T-cell (primary cell): ENCODE measurements around the gene SMIM7. TPM values are rescaled to one million over a fixed set of nuclear protein-coding genes. Genes with fewer than 3 reads are reported as not detected.

ENCODE experiments used
- ATAC-seq, 4 experiments: fragments of 200-7000 bp in 3 of 4; fragments of 150-1000 bp in 1 of 4; cut with Tn5 transposase; replicated peaks in 1 of 4; 1 replicate in 3 of 4; 2 replicates in 1 of 4; pipeline ENCODE4 v1.10.0; 2021; ENCODE audit warnings: moderate library complexity in 3 of 4, mild to moderate bottlenecking in 2 of 4, moderate number of reproducible peaks in 1 of 4
- CTCF ChIA-PET, 2 donors: fragments of 300-600 bp; sonication (Branson Sonifier 250); formaldehyde crosslinking; loops; one replicate each; lab custom pipeline; 2022; ENCODE audit warnings: antibody characterized with exemption in 2 of 2; lab: Charles Lee
- POLR2A ChIA-PET, 2 donors: fragments of 300-600 bp; sonication (Branson Sonifier 250); formaldehyde crosslinking; loops; one replicate each; lab custom pipeline; 2022; ENCODE audit warnings: antibody characterized with exemption in 2 of 2; lab: Charles Lee
- DNase-seq, 35 experiments: peaks; one replicate each; pipeline versions ENCODE4 v3.0.0 to v3.0.0-alpha.2; 2013 to 2023
- H3K27ac ChIP-seq: one replicate; pipeline ENCODE4 v1.5.1; 2013; ENCODE audit warnings: low read length
- H3K27me3 ChIP-seq, 2 experiments: replicated peaks in 1 of 2; 1 replicate in 1 of 2; 2 replicates in 1 of 2; pipeline versions ENCODE4 v1.6.1 to v1.7.0; 2013; ENCODE audit warnings: low read length in 1 of 2, mixed read lengths in 1 of 2; ENCODE audit not compliant: control insufficient read depth in 2 of 2, insufficient read depth in 2 of 2; ENCODE audit errors: extremely low read depth in 1 of 2
- H3K36me3 ChIP-seq, 2 donors: 1 replicate in 1 of 2; 2 replicates in 1 of 2; pipeline versions ENCODE4 v1.6.1 to v1.7.0; 2013; ENCODE audit warnings: low read length in 1 of 2; ENCODE audit not compliant: control insufficient read depth in 2 of 2, insufficient read depth in 1 of 2; ENCODE audit errors: extremely low read depth in 1 of 2
- H3K4me1 ChIP-seq, 2 experiments: 1 replicate in 1 of 2; 2 replicates in 1 of 2; pipeline versions ENCODE4 v1.6.1 to v1.7.0; 2013; ENCODE audit warnings: low read length in 2 of 2, mixed read lengths in 1 of 2; ENCODE audit not compliant: insufficient read depth in 2 of 2, control insufficient read depth in 1 of 2; ENCODE audit errors: extremely low read depth in 1 of 2
- H3K4me3 ChIP-seq, 2 donors: 1 replicate in 1 of 2; 2 replicates in 1 of 2; pipeline versions ENCODE4 v1.5.1 to v1.7.0; 2013; ENCODE audit warnings: mild to moderate bottlenecking in 2 of 2, low read length in 1 of 2, moderate library complexity in 1 of 2; ENCODE audit not compliant: control insufficient read depth in 1 of 2; ENCODE audit errors: extremely low read depth in 1 of 2
- H3K9me3 ChIP-seq: 2 replicates; pipeline ENCODE4 v1.7.0; 2013
- H3K27ac Mint-ChIP-seq, 2 donors: one replicate each; pipeline ENCODE4 v1.8.0; 2020 to 2021; ENCODE audit warnings: mild to moderate bottlenecking in 2 of 2, mixed read lengths in 2 of 2
- H3K27me3 Mint-ChIP-seq, 2 donors: one replicate each; pipeline ENCODE4 v1.8.0; 2021 to 2022; ENCODE audit warnings: mixed read lengths in 2 of 2
- H3K36me3 Mint-ChIP-seq: one replicate; pipeline ENCODE4 v1.8.0; 2021; ENCODE audit warnings: mixed read lengths
- H3K4me1 Mint-ChIP-seq, 3 donors: one replicate each; pipeline ENCODE4 v1.8.0; 2020 to 2022; ENCODE audit warnings: mixed read lengths in 3 of 3, mild to moderate bottlenecking in 1 of 3
- H3K4me3 Mint-ChIP-seq, 3 donors: one replicate each; pipeline ENCODE4 v1.8.0; 2020 to 2022; ENCODE audit warnings: mild to moderate bottlenecking in 3 of 3, mixed read lengths in 3 of 3, moderate library complexity in 3 of 3
- H3K9me3 Mint-ChIP-seq, 3 donors: one replicate each; pipeline ENCODE4 v1.8.0; 2020 to 2022; ENCODE audit warnings: mixed read lengths in 3 of 3
- WGBS: methylation state at CpG from one replicate; pipeline ENCODE4 v1.1.5; 2013; ENCODE audit warnings: missing lambda C conversion rate; ENCODE audit not compliant: insufficient coverage; 5-methylcytosine and 5-hydroxymethylcytosine counted together
- total RNA-seq, 35 experiments: library from RNA in 6 of 35; stranded (reverse) in 6 of 35; fragments of 120-200 nt in 1 of 35; gene quantifications; one replicate each; pipeline versions ENCODE4 v1.2.1 to v1.2.4 and lab custom pipeline; 2013 to 2026

Gene SMIM7
- total RNA-seq, 5 donors from 2014 or later (not counting 1 experiment from before 2014, with no cell fraction given): 56.7 to 77.6 (median 73.1) TPM

GRCh38 chr19:16619457-16619856, 40.5 kb downstream of the SMIM7 start:
- Histone ChIP-seq H3K27ac (no peak overlapping the region), H3K9me3 (no peaks in the 10 kb centered on the region), H3K4me3 (no peak overlapping the region), H3K36me3 (peaks cover 4 to 14% of the 10 kb centered on the region in 2 donors), H3K27me3 (no peaks in the 10 kb centered on the region), H3K4me1 (peaks cover 12 to 64% of the 10 kb centered on the region in 2 experiments)
- H3K4me3 Mint-ChIP-seq: no peak overlapping the region
- POLR2A ChIA-PET: interaction anchor here in 1 of 2 donors (1.1 kb wide), 1 partner anchor 53 kb away, joined by 3 read pairs; no protein-coding TSS in a partner anchor
- DNase-seq: no peak
- H3K36me3 Mint-ChIP-seq: no peaks in the 10 kb centered on the region
- 75% methylated on average over 3 of the region's 7 CpGs for WGBS
- no peak for ATAC-seq
- no peak overlapping the region for H3K27ac Mint-ChIP-seq
- CTCF ChIA-PET: no interaction called here
- H3K4me1 Mint-ChIP-seq: peaks cover 87 to 94% (median 91%) of the 10 kb centered on the region in 3 donors
- no peaks in the 10 kb centered on the region for H3K27me3 Mint-ChIP-seq
- no peaks in the 10 kb centered on the region for H3K9me3 Mint-ChIP-seq

DNA sequence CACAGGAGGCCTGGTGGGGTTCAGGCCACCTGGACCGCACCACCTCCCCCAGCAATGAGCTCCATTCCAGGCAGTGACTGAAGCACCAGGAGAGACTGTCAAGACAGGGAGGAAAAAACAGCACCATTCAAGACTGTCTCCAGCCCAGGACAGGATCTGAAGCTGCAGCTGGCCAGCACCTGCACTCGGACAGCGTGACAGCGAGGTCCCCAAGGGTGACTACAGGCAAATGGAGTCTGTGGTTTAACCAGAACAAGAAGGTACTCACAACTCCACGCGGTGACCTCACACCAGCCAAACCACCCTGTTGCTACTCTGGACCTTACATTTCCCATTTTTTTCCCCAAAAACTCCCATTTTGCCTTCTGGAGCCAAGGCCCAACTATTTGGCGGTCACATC, 41.7 kb downstream of the SMIM7 start:
- DNase-seq (no peak), ATAC-seq (no peak)
- Histone ChIP-seq H3K36me3 (peaks cover 0 to 2% of the 10 kb centered on the region in 2 donors), H3K27ac (no peak overlapping the region), H3K27me3 (no peaks in the 10 kb centered on the region), H3K4me1 (peaks cover 12 to 64% of the 10 kb centered on the region in 2 experiments), H3K9me3 (no peaks in the 10 kb centered on the region), H3K4me3 (no peak overlapping the region)
- H3K27ac Mint-ChIP-seq: no peak overlapping the region
- WGBS: 95% methylated on average over 7 of the region's 7 CpGs
- CTCF ChIA-PET: interaction anchor here in 1 of 2 donors (1.6 kb wide), 1 partner anchor 34 kb away, joined by 3 read pairs; no protein-coding TSS in a partner anchor
- H3K4me3 Mint-ChIP-seq: no peak overlapping the region
- H3K27me3 Mint-ChIP-seq: no peaks in the 10 kb centered on the region
- H3K9me3 Mint-ChIP-seq: no peaks in the 10 kb centered on the region
- peaks cover 77 to 94% (median 92%) of the 10 kb centered on the region in 3 donors for H3K4me1 Mint-ChIP-seq
- H3K36me3 Mint-ChIP-seq: no peaks in the 10 kb centered on the region
- POLR2A ChIA-PET: interaction anchor here in 1 of 2 donors (0.7 kb wide), 1 partner anchor 13 kb away, joined by 3 read pairs; no protein-coding TSS in a partner anchor

- no peak overlapping the region for H3K4me3 Mint-ChIP-seq
- Histone ChIP-seq H3K27me3 (no peaks in the 10 kb centered on the region), H3K4me3 (no peak overlapping the region), H3K36me3 (no peaks in the 10 kb centered on the region), H3K27ac (no peak overlapping the region), H3K9me3 (no peaks in the 10 kb centered on the region), H3K4me1 (peaks cover 12 to 60% of the 10 kb centered on the region in 2 experiments)
- H3K36me3 Mint-ChIP-seq: no peaks in the 10 kb centered on the region
- H3K27me3 Mint-ChIP-seq: no peaks in the 10 kb centered on the region
- peak in 2 of 4 experiments; percentile 16 to 19 for ATAC-seq
- DNase-seq: no peak
- peaks cover 70 to 95% (median 90%) of the 10 kb centered on the region in 3 donors for H3K4me1 Mint-ChIP-seq
- 75% methylated on average over 1 of the region's 1 CpG for WGBS
- H3K27ac Mint-ChIP-seq: peak overlapping the region; percentile 4 to 11
- ChIA-PET POLR2A (interaction anchor here in 1 of 2 donors (0.6 kb wide), 1 partner anchor 53 kb away, joined by 3 read pairs; no protein-coding TSS in a partner anchor), CTCF (interaction anchor here in 1 of 2 donors (0.7 kb wide), 1 partner anchor 19 kb away, joined by 3 read pairs; no protein-coding TSS in a partner anchor)
- no peaks in the 10 kb centered on the region for H3K9me3 Mint-ChIP-seq
These were observed 44.1 kb downstream of the SMIM7 start for GRCh38 chr19:16615808-16616207.

DNA sequence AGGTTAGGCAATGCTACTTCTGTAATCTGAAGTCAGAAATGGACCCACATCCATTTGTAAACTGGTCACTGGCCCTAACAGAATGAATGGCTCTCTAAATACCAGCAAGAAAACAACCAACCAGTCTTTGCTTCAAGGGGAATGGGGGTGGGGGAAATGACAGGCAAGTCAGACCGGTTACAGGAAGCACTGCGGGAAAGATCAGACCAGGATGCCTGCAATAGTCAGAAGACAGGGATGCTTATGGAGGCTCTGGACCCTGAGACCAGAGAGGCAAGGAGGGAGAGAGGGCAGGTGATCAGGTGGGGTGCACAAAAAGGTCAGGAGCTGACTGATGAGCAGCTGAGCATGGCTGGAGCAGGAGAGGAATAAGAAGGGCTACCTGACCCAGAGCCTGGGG, 45.0 kb downstream of the SMIM7 start:
- Histone ChIP-seq H3K9me3 (no peaks in the 10 kb centered on the region), H3K27me3 (no peaks in the 10 kb centered on the region), H3K36me3 (no peaks in the 10 kb centered on the region), H3K4me3 (peak overlapping the region in 1 of 2 donors; percentile 19), H3K27ac (no peak overlapping the region), H3K4me1 (peaks cover 12 to 60% of the 10 kb centered on the region in 2 experiments)
- peak overlapping the region; percentile 4 to 53 for H3K27ac Mint-ChIP-seq
- H3K4me1 Mint-ChIP-seq: peaks cover 69 to 92% (median 88%) of the 10 kb centered on the region in 3 donors
- no peaks in the 10 kb centered on the region for H3K9me3 Mint-ChIP-seq
- 30% methylated on average over 2 of the region's 2 CpGs for WGBS
- peak in 1 of 4 experiments; percentile 15 for ATAC-seq
- no peaks in the 10 kb centered on the region for H3K27me3 Mint-ChIP-seq
- CTCF ChIA-PET: interaction anchor here in 1 of 2 donors (0.6 kb wide), 1 partner anchor 1749 kb away, joined by 4 read pairs; no protein-coding TSS in a partner anchor
- H3K4me3 Mint-ChIP-seq: peak overlapping the region in 1 of 3 donors; percentile 62
- no peak for DNase-seq
- POLR2A ChIA-PET: interaction anchor here in 1 of 2 donors (0.7 kb wide), 1 partner anchor 1638 kb away, joined by 3 read pairs; no protein-coding TSS in a partner anchor
- H3K36me3 Mint-ChIP-seq: no peaks in the 10 kb centered on the region

DNA sequence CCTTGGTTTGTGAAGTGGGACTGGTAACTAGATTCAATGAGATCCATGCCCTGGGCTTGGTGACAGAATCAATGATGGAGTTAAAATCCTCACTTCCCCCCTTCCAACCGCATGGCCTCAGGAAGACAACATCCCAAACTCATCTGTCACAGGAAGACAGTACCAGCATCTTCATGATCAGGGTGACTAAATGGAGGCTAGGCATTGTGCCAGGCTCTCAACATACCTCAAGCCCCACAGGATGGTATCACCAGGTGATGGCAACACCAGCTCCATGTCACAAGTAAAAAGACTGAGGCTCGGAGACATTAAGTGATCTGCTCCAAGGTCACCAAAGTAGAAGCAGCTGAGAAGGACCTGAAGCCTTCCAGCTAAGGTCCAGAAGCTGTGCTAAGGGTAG, 46.1 kb downstream of the SMIM7 start:
- ChIA-PET POLR2A (no interaction called here), CTCF (no interaction called here)
- Mint-ChIP-seq H3K27me3 (no peaks in the 10 kb centered on the region), H3K9me3 (no peaks in the 10 kb centered on the region), H3K4me3 (no peak overlapping the region), H3K4me1 (peaks cover 64 to 84% (median 84%) of the 10 kb centered on the region in 3 donors), H3K27ac (peak overlapping the region in 1 of 2 donors; percentile 31), H3K36me3 (no peaks in the 10 kb centered on the region)
- no peak overlapping the region for H3K4me3 ChIP-seq
- WGBS: 92% methylated on average over 2 of the region's 2 CpGs
- peaks cover 12 to 54% of the 10 kb centered on the region in 2 experiments for H3K4me1 ChIP-seq
- H3K27me3 ChIP-seq: no peaks in the 10 kb centered on the region
- H3K9me3 ChIP-seq: no peaks in the 10 kb centered on the region
- H3K27ac ChIP-seq: no peak overlapping the region
- DNase-seq: no peak
- no peaks in the 10 kb centered on the region for H3K36me3 ChIP-seq
- no peak for ATAC-seq

- no peak overlapping the region for H3K4me3 Mint-ChIP-seq
- peaks cover 12 to 51% of the 10 kb centered on the region in 2 experiments for H3K4me1 ChIP-seq
- no peak for ATAC-seq
- DNase-seq: no peak
- H3K9me3 ChIP-seq: no peaks in the 10 kb centered on the region
- no peak overlapping the region for H3K27ac Mint-ChIP-seq
- H3K4me1 Mint-ChIP-seq: peaks cover 64 to 84% (median 84%) of the 10 kb centered on the region in 3 donors
- no CpG with 5 or more reads among the region's 3 CpGs for WGBS
- POLR2A ChIA-PET: no interaction called here
- no peaks in the 10 kb centered on the region for H3K9me3 Mint-ChIP-seq
- no peaks in the 10 kb centered on the region for H3K36me3 Mint-ChIP-seq
- H3K27me3 ChIP-seq: no peaks in the 10 kb centered on the region
- no peaks in the 10 kb centered on the region for H3K27me3 Mint-ChIP-seq
- H3K36me3 ChIP-seq: peaks cover 0 to 3% of the 10 kb centered on the region in 2 donors
- CTCF ChIA-PET: interaction anchor here (0.6 to 0.7 kb wide), 2 partner anchors 28 to 176 kb away, joined by 3 read pairs; no protein-coding TSS in a partner anchor
- H3K27ac ChIP-seq: no peak overlapping the region
- no peak overlapping the region for H3K4me3 ChIP-seq
These were observed 47.3 kb downstream of the SMIM7 start for GRCh38 chr19:16612636-16613035.
